CD4-positive, CD25-positive, alpha-beta regulatory T cell (primary cell): ENCODE results near the gene TERC. TPM values are rescaled to one million over a fixed set of nuclear protein-coding genes. Genes with fewer than 3 reads are reported as not detected.

Experiments
- ATAC-seq, 2 donors: fragments of 150-1000 bp; cut with Tn5 transposase; one replicate each; pipeline ENCODE4 v1.10.0; 2021; ENCODE audit warnings: low read depth in 2 of 2, moderate number of reproducible peaks in 2 of 2, moderate library complexity in 1 of 2
- DNase-seq, 3 donors: peaks; one replicate each; pipeline versions ENCODE4 v3.0.0 to v3.0.0-alpha.2; 2012 to 2022; ENCODE audit warnings: mixed read lengths in 1 of 3
- H3K27ac ChIP-seq: one replicate; pipeline ENCODE4 v1.7.0; 2013; ENCODE audit warnings: mild to moderate bottlenecking, low read length; ENCODE audit not compliant: insufficient read depth, poor library complexity, severe bottlenecking
- H3K27me3 ChIP-seq: one replicate; pipeline ENCODE4 v1.7.0; 2013; ENCODE audit warnings: low read length; ENCODE audit not compliant: control insufficient read depth, insufficient read depth
- H3K36me3 ChIP-seq: one replicate; pipeline ENCODE4 v1.7.0; 2013; ENCODE audit warnings: mild to moderate bottlenecking, low read length, moderate library complexity; ENCODE audit not compliant: control insufficient read depth, insufficient read depth
- H3K4me1 ChIP-seq: 2 replicates; pipeline ENCODE4 v1.7.0; 2013; ENCODE audit warnings: mild to moderate bottlenecking, low read length; ENCODE audit not compliant: insufficient read depth, control insufficient read depth, poor library complexity, severe bottlenecking
- H3K4me3 ChIP-seq: one replicate; pipeline ENCODE4 v1.7.0; 2013; ENCODE audit warnings: low read depth, mild to moderate bottlenecking, low read length, moderate library complexity
- H3K9me3 ChIP-seq, 2 experiments: 1 replicate in 1 of 2; 2 replicates in 1 of 2; pipeline ENCODE4 v1.7.0; 2013; ENCODE audit warnings: low read length in 2 of 2, mild to moderate bottlenecking in 1 of 2, moderate library complexity in 1 of 2; ENCODE audit not compliant: control insufficient read depth in 2 of 2
- H3K27ac Mint-ChIP-seq, 3 donors: one replicate each; pipeline ENCODE4 v1.8.0; 2020 to 2022; ENCODE audit warnings: mild to moderate bottlenecking in 3 of 3, mixed read lengths in 3 of 3, moderate library complexity in 2 of 3
- H3K27me3 Mint-ChIP-seq: one replicate; pipeline ENCODE4 v1.8.0; 2022; ENCODE audit warnings: mild to moderate bottlenecking, mixed read lengths
- H3K36me3 Mint-ChIP-seq: one replicate; pipeline ENCODE4 v1.8.0; 2020; ENCODE audit warnings: mixed read lengths
- H3K4me1 Mint-ChIP-seq, 4 donors: one replicate each; pipeline ENCODE4 v1.8.0; 2020 to 2022; ENCODE audit warnings: mixed read lengths in 4 of 4, mild to moderate bottlenecking in 1 of 4
- H3K4me3 Mint-ChIP-seq, 4 donors: one replicate each; pipeline ENCODE4 v1.8.0; 2020 to 2022; ENCODE audit warnings: mild to moderate bottlenecking in 4 of 4, mixed read lengths in 4 of 4, moderate library complexity in 3 of 4
- H3K9me3 Mint-ChIP-seq, 7 donors: one replicate each; pipeline ENCODE4 v1.8.0; 2020 to 2022; ENCODE audit warnings: mixed read lengths in 7 of 7, mild to moderate bottlenecking in 3 of 7, moderate library complexity in 2 of 7
- polyA plus RNA-seq, 4 donors: library from polyadenylated mRNA; unstranded; fragments of 300-500 nt; fragmentation: Illumina TruSeq; gene quantifications; one replicate each; pipeline ENCODE4 v1.2.3, GENCODE V29; 2021
- total RNA-seq: library from RNA; stranded (reverse); gene quantifications from one replicate; pipeline ENCODE4 v1.2.3, GENCODE V29; 2022

The TERC gene
- total and polyA plus RNA-seq, 5 donors from 2014 or later = 0.76 to 2.9 TPM; not detected in 3

- no peaks in the 10 kb centered on the region for H3K27me3 ChIP-seq
- H3K27me3 Mint-ChIP-seq = peaks cover 18% of the 10 kb centered on the region
- H3K4me1 ChIP-seq = peaks cover 32% of the 10 kb centered on the region
- DNase-seq = peak; percentile 43 to 71 (median 51)
- H3K36me3 ChIP-seq = no peaks in the 10 kb centered on the region
- no peaks in the 10 kb centered on the region for H3K9me3 ChIP-seq
- no peaks in the 10 kb centered on the region for H3K36me3 Mint-ChIP-seq
- peaks cover 18 to 44% (median 29%) of the 10 kb centered on the region in 4 donors for H3K4me1 Mint-ChIP-seq
- peak within 1 kb of the TSS; percentile 65 for H3K27ac ChIP-seq
- H3K9me3 Mint-ChIP-seq = peaks cover 0 to 10% (median 3%) of the 10 kb centered on the region in 7 donors
- H3K4me3 Mint-ChIP-seq = peak within 1 kb of the TSS; percentile 83 to 91 (median 90)
- peak within 1 kb of the TSS; percentile 95 for H3K4me3 ChIP-seq
- no peak for ATAC-seq
- peak within 1 kb of the TSS; percentile 56 to 89 (median 76) for H3K27ac Mint-ChIP-seq
These were observed 4.7 kb upstream of the TERC start, which contains the start of gene ACTRT3 for GRCh38 chr3:169769287-169770181. TSS of gene ACTRT3 (minus strand) at chr3:169769561. CDS start at chr3:169769520, 41 bp downstream.

DNA sequence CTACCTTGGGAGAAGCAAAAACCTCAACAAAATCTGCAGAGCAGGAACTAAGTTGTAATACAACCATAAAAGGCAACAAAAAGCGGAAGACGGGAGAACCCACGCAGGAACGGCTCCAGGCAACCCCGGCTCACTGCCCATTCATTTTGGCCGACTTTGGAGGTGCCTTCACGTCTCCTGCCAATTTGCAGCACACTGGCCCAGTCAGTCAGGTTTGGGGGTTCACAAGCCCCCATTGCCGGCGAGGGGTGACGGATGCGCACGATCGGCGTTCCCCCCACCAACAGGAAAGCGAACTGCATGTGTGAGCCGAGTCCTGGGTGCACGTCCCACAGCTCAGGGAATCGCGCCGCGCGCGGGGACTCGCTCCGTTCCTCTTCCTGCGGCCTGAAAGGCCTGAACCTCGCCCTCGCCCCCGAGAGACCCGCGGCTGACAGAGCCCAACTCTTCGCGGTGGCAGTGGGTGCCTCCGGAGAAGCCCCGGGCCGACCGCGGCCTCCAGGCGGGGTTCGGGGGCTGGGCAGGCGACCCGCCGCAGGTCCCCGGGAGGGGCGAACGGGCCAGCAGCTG, 463 bp downstream of the TERC start:
- Mint-ChIP-seq H3K27me3 (no peaks in the 10 kb centered on the region), H3K4me1 (peaks cover 13 to 38% (median 26%) of the 10 kb centered on the region in 4 donors), H3K36me3 (no peaks in the 10 kb centered on the region), H3K4me3 (peak overlapping the region; percentile 96 to 99 (median 98)), H3K9me3 (peaks cover 0 to 5% (median 1%) of the 10 kb centered on the region in 7 donors), H3K27ac (peak overlapping the region; percentile 98 to 99 (median 99))
- Histone ChIP-seq H3K9me3 (no peaks in the 10 kb centered on the region), H3K27me3 (no peaks in the 10 kb centered on the region), H3K36me3 (no peaks in the 10 kb centered on the region), H3K4me3 (peak overlapping the region; percentile 88), H3K4me1 (peaks cover 22% of the 10 kb centered on the region), H3K27ac (peak overlapping the region; percentile 94)
- DNase-seq (peak; percentile 41 to 75 (median 71)), ATAC-seq (peak; percentile 22 to 26)

DNA sequence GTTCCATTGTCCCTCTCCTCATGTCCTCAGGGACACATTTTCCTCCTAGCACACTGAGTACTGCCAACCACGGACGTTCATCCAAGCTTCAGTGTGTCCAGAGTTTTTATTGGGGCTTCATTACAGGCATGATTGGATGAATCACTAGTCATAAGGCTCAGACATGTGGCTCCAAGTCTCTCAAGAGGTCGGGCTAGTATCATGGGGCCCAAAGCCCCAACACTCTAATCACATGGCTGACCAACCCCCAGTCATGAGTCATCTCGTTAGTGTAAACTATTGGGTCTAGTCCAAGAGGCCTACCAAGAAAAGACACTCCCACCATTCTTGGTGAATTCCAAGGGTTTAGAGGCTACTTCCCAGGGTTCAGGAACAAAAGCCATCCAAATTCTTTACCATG, 4.4 kb downstream of the TERC start:
- Mint-ChIP-seq H3K4me3 (no peak overlapping the region), H3K4me1 (peaks cover 21 to 44% (median 29%) of the 10 kb centered on the region in 4 donors), H3K27me3 (no peaks in the 10 kb centered on the region), H3K27ac (no peak overlapping the region), H3K9me3 (peaks cover 0 to 2% (median 0%) of the 10 kb centered on the region in 7 donors), H3K36me3 (no peaks in the 10 kb centered on the region)
- Histone ChIP-seq H3K4me3 (no peak overlapping the region), H3K27me3 (no peaks in the 10 kb centered on the region), H3K4me1 (peaks cover 31% of the 10 kb centered on the region), H3K9me3 (no peaks in the 10 kb centered on the region), H3K36me3 (no peaks in the 10 kb centered on the region), H3K27ac (no peak overlapping the region)
- ATAC-seq (no peak), DNase-seq (no peak)

GRCh38 chr3:169759256-169759655, 5.6 kb downstream of the TERC start:
- Mint-ChIP-seq H3K4me1 (peaks cover 15 to 38% (median 24%) of the 10 kb centered on the region in 4 donors), H3K9me3 (no peaks in the 10 kb centered on the region), H3K27ac (peak overlapping the region; percentile 4 to 67 (median 48)), H3K4me3 (peak overlapping the region; percentile 1 to 47 (median 34)), H3K36me3 (no peaks in the 10 kb centered on the region), H3K27me3 (no peaks in the 10 kb centered on the region)
- DNase-seq (peak in 2 of 3 donors; percentile 50 to 79), ATAC-seq (peak; percentile 77 to 78)
- no peaks in the 10 kb centered on the region for H3K27me3 ChIP-seq
- peak overlapping the region; percentile 23 for H3K4me3 ChIP-seq
- no peaks in the 10 kb centered on the region for H3K36me3 ChIP-seq
- H3K4me1 ChIP-seq = peaks cover 30% of the 10 kb centered on the region
- peak overlapping the region; percentile 57 for H3K27ac ChIP-seq
- no peaks in the 10 kb centered on the region for H3K9me3 ChIP-seq

- Histone ChIP-seq H3K9me3 (no peaks in the 10 kb centered on the region), H3K27ac (peak overlapping the region; percentile 57), H3K4me1 (peaks cover 23% of the 10 kb centered on the region), H3K27me3 (peaks cover 2% of the 10 kb centered on the region), H3K4me3 (peak overlapping the region; percentile 23), H3K36me3 (no peaks in the 10 kb centered on the region)
- no peak overlapping the region for H3K27ac Mint-ChIP-seq
- peaks cover 11 to 31% (median 18%) of the 10 kb centered on the region in 4 donors for H3K4me1 Mint-ChIP-seq
- no peaks in the 10 kb centered on the region for H3K36me3 Mint-ChIP-seq
- H3K4me3 Mint-ChIP-seq = no peak overlapping the region
- no peak for ATAC-seq
- no peak for DNase-seq
- H3K9me3 Mint-ChIP-seq = no peaks in the 10 kb centered on the region
- no peaks in the 10 kb centered on the region for H3K27me3 Mint-ChIP-seq
These were observed 6.4 kb downstream of the TERC start for GRCh38 chr3:169758359-169758994.

DNA sequence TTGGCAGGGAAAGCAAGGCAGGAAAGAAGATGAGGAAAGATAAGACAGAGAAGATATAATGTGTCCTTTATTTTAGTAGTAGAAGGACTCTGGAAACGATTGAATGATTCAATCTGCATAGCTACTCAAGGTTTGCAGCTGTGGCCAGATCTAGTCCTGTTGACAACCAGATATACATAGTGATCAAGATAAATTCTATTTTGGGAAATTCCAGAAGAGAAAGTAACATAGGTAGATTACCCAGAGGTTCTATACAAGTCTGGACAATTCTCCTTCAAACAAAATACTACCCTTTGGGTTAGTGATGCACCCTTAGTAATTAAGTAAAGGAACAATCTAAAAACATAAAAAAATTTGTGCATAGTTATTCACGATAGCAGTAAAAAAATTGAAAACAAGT, 9.4 kb downstream of the TERC start:
- peaks cover 17% of the 10 kb centered on the region for H3K4me1 ChIP-seq
- no peaks in the 10 kb centered on the region for H3K36me3 ChIP-seq
- no peaks in the 10 kb centered on the region for H3K9me3 Mint-ChIP-seq
- no peak overlapping the region for H3K27ac Mint-ChIP-seq
- ATAC-seq = no peak
- H3K9me3 ChIP-seq = no peaks in the 10 kb centered on the region
- H3K4me1 Mint-ChIP-seq = peaks cover 7 to 21% (median 14%) of the 10 kb centered on the region in 4 donors
- DNase-seq = no peak
- H3K4me3 ChIP-seq = no peak overlapping the region
- peaks cover 14% of the 10 kb centered on the region for H3K27me3 Mint-ChIP-seq
- H3K4me3 Mint-ChIP-seq = no peak overlapping the region
- peaks cover 7% of the 10 kb centered on the region for H3K27me3 ChIP-seq
- no peaks in the 10 kb centered on the region for H3K36me3 Mint-ChIP-seq
- H3K27ac ChIP-seq = no peak overlapping the region

GRCh38 chr3:169754711-169755110, 10.1 kb downstream of the TERC start:
- Histone ChIP-seq H3K27ac (no peak overlapping the region), H3K36me3 (no peaks in the 10 kb centered on the region), H3K4me1 (peaks cover 15% of the 10 kb centered on the region), H3K27me3 (peaks cover 7% of the 10 kb centered on the region), H3K4me3 (no peak overlapping the region), H3K9me3 (no peaks in the 10 kb centered on the region)
- no peaks in the 10 kb centered on the region for H3K9me3 Mint-ChIP-seq
- DNase-seq = no peak
- H3K27me3 Mint-ChIP-seq = peaks cover 14% of the 10 kb centered on the region
- ATAC-seq = no peak
- no peaks in the 10 kb centered on the region for H3K36me3 Mint-ChIP-seq
- H3K4me3 Mint-ChIP-seq = no peak overlapping the region
- peaks cover 7 to 17% (median 13%) of the 10 kb centered on the region in 4 donors for H3K4me1 Mint-ChIP-seq
- H3K27ac Mint-ChIP-seq = no peak overlapping the region
